Endothelial cell of umbilical vein (primary cell): ENCODE measurements around the gene EXT2. TPM values are rescaled to one million over a fixed set of nuclear protein-coding genes. Genes with fewer than 3 reads are reported as not detected.

Experiments used
- BruUV-seq: library from RNA; stranded (reverse); fragments of 400-500 nt; replicated peaks from 2 replicates; lab custom pipeline; 2021; lab: Mats Ljungman, UMichigan
- CTCF ChIA-PET: fragments of 300-600, 350-600 bp; sonication (Branson Sonifier 250); formaldehyde crosslinking; loops from one replicate; lab custom pipeline; 2021; ENCODE audit warnings: antibody characterized with exemption, inconsistent platforms; lab: Charles Lee
- POLR2A ChIA-PET: fragments of 300-600, 350-600 bp; sonication (Branson Sonifier 250); formaldehyde crosslinking; loops from one replicate; lab custom pipeline; 2021; ENCODE audit warnings: antibody characterized with exemption, inconsistent platforms; lab: Charles Lee
- DNase-seq: peaks from one replicate; pipeline ENCODE4 v3.0.0-alpha.2; 2011; ENCODE audit warnings: low read depth, low spot score
- FAIRE-seq: peaks from 2 replicates; lab custom pipeline; 2011; peaks lifted over from hg19 to GRCh38; lab: Jason Lieb, UNC
- H2AFZ ChIP-seq: 2 replicates; pipeline ENCODE4 v1.6.0; 2012; ENCODE audit warnings: low read depth, low read length, control low read depth, inconsistent platforms
- H3K27ac ChIP-seq: 2 replicates; pipeline ENCODE4 v1.5.1; 2011; ENCODE audit warnings: low read depth, mild to moderate bottlenecking, control low read depth, low read length, moderate library complexity; ENCODE audit not compliant: insufficient read depth
- H3K27me3 ChIP-seq, 2 experiments: 2 replicates each; pipeline versions ENCODE4 v1.6.0 to v1.6.1; 2011; ENCODE audit warnings: low read length in 2 of 2, mixed read lengths in 1 of 2; ENCODE audit not compliant: control insufficient read depth in 2 of 2, insufficient read depth in 2 of 2
- H3K36me3 ChIP-seq, 2 experiments: 2 replicates in 1 of 2; 3 replicates in 1 of 2; pipeline ENCODE4 v1.5.1; 2011; ENCODE audit warnings: low read length in 2 of 2, mild to moderate bottlenecking in 1 of 2, moderate library complexity in 1 of 2; ENCODE audit not compliant: control insufficient read depth in 2 of 2, insufficient read depth in 2 of 2; ENCODE audit errors: extremely low read depth in 1 of 2
- H3K4me1 ChIP-seq: 3 replicates; pipeline ENCODE4 v1.5.1; 2011; ENCODE audit warnings: mild to moderate bottlenecking, low read length; ENCODE audit not compliant: control insufficient read depth, insufficient read depth; ENCODE audit errors: extremely low read depth
- H3K4me2 ChIP-seq: 2 replicates; pipeline ENCODE4 v1.6.1; 2011; ENCODE audit warnings: low read length, control low read depth, mixed read lengths; ENCODE audit not compliant: insufficient read depth
- H3K4me3 ChIP-seq, 3 experiments: fragments of 200-600 bp in 1 of 3; sonication (generic), shearing (Covaris generic) in 1 of 3; replicated peaks in 1 of 3; 2 replicates each; pipeline ENCODE4 v1.5.1; 2011 to 2016; ENCODE audit warnings: control low read depth in 3 of 3, low read length in 3 of 3, mild to moderate bottlenecking in 2 of 3, inconsistent platforms in 1 of 3, low read depth in 1 of 3, moderate library complexity in 1 of 3; ENCODE audit not compliant: insufficient read depth in 1 of 3
- H3K79me2 ChIP-seq: 2 replicates; pipeline ENCODE4 v1.6.0; 2012; ENCODE audit warnings: low read length, inconsistent platforms; ENCODE audit not compliant: control insufficient read depth, insufficient read depth
- H3K9ac ChIP-seq: replicated peaks from 2 replicates; pipeline ENCODE3; 2011; ENCODE audit warnings: low read length, control low read depth; ENCODE audit not compliant: insufficient read depth; ENCODE audit errors: extremely low read depth
- H3K9me1 ChIP-seq: replicated peaks from 3 replicates; pipeline ENCODE4 v1.6.0; 2011; ENCODE audit warnings: mild to moderate bottlenecking, low read length; ENCODE audit not compliant: control insufficient read depth, insufficient read depth; ENCODE audit errors: extremely low read depth
- H3K9me3 ChIP-seq: replicated peaks from 2 replicates; pipeline ENCODE4 v1.5.1; 2012; ENCODE audit warnings: low read length, inconsistent platforms; ENCODE audit not compliant: control insufficient read depth, insufficient read depth
- H4K20me1 ChIP-seq: replicated peaks from 2 replicates; pipeline ENCODE3; 2011; ENCODE audit warnings: mild to moderate bottlenecking, low read length; ENCODE audit not compliant: control insufficient read depth, insufficient read depth; ENCODE audit errors: extremely low read depth
- CTCF ChIP-seq, 2 donors: IDR thresholded peaks; 1 replicate in 1 of 2; 2 replicates in 1 of 2; pipeline ENCODE4 v1.5.1; 2011; ENCODE audit warnings: low read length in 2 of 2, mild to moderate bottlenecking in 2 of 2, moderate library complexity in 2 of 2, control low read depth in 1 of 2, inconsistent platforms in 1 of 2, low read depth in 1 of 2; ENCODE audit not compliant: insufficient read depth in 1 of 2; ENCODE audit errors: extremely low read depth in 1 of 2
- FOS ChIP-seq: IDR thresholded peaks from 2 replicates; pipeline ENCODE4 v1.6.1; 2011; ENCODE audit warnings: mild to moderate bottlenecking, low read length, moderate library complexity, borderline replicate concordance; ENCODE audit not compliant: insufficient read depth
- GATA2 ChIP-seq: IDR thresholded peaks from 2 replicates; pipeline ENCODE4 v1.7.0; 2011; ENCODE audit warnings: low read depth, mild to moderate bottlenecking, moderate library complexity, mixed read lengths, low read length; ENCODE audit not compliant: insufficient read length, insufficient read depth
- JUN ChIP-seq: IDR thresholded peaks from 2 replicates; pipeline ENCODE4 v1.6.1; 2011; ENCODE audit warnings: borderline replicate concordance, low read depth; ENCODE audit not compliant: insufficient read length, insufficient read depth
- MAX ChIP-seq: IDR thresholded peaks from 2 replicates; pipeline ENCODE4 v1.6.1; 2011; ENCODE audit not compliant: insufficient read depth, insufficient read length
- MYC ChIP-seq: IDR thresholded peaks from one replicate; pipeline ENCODE4 v1.6.1; 2011; ENCODE audit warnings: mild to moderate bottlenecking, low read depth, low read length
- POLR2A ChIP-seq: IDR thresholded peaks from 2 replicates; pipeline ENCODE4 v1.6.1; 2012; ENCODE audit warnings: low read depth, mild to moderate bottlenecking, control low read depth, low read length
- POLR2AphosphoS5 ChIP-seq: IDR thresholded peaks from 2 replicates; pipeline ENCODE4 v1.6.1; 2012; ENCODE audit warnings: low read depth, mild to moderate bottlenecking, control low read depth, low read length, moderate library complexity; ENCODE audit not compliant: insufficient read depth
- dilution Hi-C: fragments of 300-500 bp; cut with MboI; formaldehyde crosslinking; loops from one replicate; pipeline ENCODE4 v1.15.0; 2019; ENCODE audit warnings: low sequenced_read_pairs; ENCODE audit not compliant: extremely low pct_ligation_motif_present
- intact Hi-C: fragments of 100-400 bp; cut with micrococcal nuclease; formaldehyde crosslinking; loops from one replicate; pipeline ENCODE4 v1.10.0; 2022
- polyA plus RNA-seq, 4 experiments: library from polyadenylated mRNA; depleted of rRNA in 3 of 4; stranded (reverse) in 3 of 4; unstranded in 1 of 4; fragments of >200 nt; gene quantifications; 2 replicates each; pipeline versions ENCODE4 v1.2.1 to v1.2.3, GENCODE V29; 2011 to 2012; ENCODE audit warnings: missing spikeins in 1 of 4
- total RNA-seq: library from RNA; stranded (reverse); gene quantifications from 2 replicates; pipeline ENCODE4 v1.2.3, GENCODE V29; 2021

EXT2 gene
- total and polyA plus RNA-seq, 2 donors (not counting 3 experiments of a cell fraction or from before 2014, with no cell fraction given), result 50.9 to 60.3 TPM

DNA sequence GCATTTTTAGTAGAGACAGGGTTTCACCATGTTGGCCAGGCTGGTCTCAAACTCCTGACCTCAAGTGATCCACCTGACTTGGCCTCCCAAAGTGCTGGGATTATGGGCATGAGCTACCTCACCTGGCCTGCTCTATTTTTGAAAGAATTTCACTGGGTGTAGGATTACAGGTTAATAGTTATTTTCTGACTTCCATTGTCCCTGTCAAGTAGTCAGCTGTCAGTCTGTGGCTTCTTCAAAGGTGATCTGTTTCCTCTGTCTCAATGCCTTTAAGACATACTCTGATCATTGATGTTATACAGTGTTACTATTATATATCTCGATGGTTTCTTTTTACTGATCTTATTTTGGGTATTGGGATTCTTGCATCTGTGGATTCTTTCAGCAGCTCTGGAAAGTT, 10.1 kb upstream of the EXT2 start:
- no peaks in the 10 kb centered on the region for H3K9me1 ChIP-seq
- no peaks in the 10 kb centered on the region for H3K36me3 ChIP-seq
- TF ChIP-seq GATA2 (no peak), POLR2AphosphoS5 (no peak), POLR2A (no peak), MYC (no peak), CTCF (IDR thresholded peaks at IDR 0.05; ENCODE audit: extremely low read depth in 1 of 2, insufficient read depth in 1 of 2, low read depth in 1 of 2, low read length in 2 of 2) (no peak), FOS (no peak), MAX (no peak), JUN (no peak)
- H3K27ac ChIP-seq, result no peak overlapping the region
- ChIA-PET CTCF (interaction anchor here (6.7 kb wide), 1 partner anchor 9 kb away, joined by 45 read pairs; the partner anchor contains the start of gene EXT2), POLR2A (no interaction called here)
- intact Hi-C loops (no loop called here), dilution Hi-C loops (no loop called here)
- no peaks in the 10 kb centered on the region for H4K20me1 ChIP-seq
- H2AFZ ChIP-seq, result no peak overlapping the region
- no TSS peak for BruUV-seq
- H3K79me2 ChIP-seq, result no peaks in the 10 kb centered on the region
- H3K4me1 ChIP-seq, result peaks cover under 1% of the 10 kb centered on the region
- no peak overlapping the region for H3K9ac ChIP-seq
- H3K4me3 ChIP-seq, result no peak overlapping the region
- FAIRE-seq, result no peak
- no peaks in the 10 kb centered on the region for H3K9me3 ChIP-seq
- H3K27me3 ChIP-seq, result peaks cover 20 to 45% of the 10 kb centered on the region in 2 experiments
- H3K4me2 ChIP-seq, result no peak overlapping the region
- DNase-seq, result no peak
